HG03442 (cell line): Measurements from ENCODE around the gene MADCAM1.
"Not testable (repeated sequence)": the region's sequence is repeated elsewhere in the genome, so short reads cannot be mapped to it uniquely, and the experiment has no call there.

ENCODE experiments used
- ATAC-seq: cut with Tn5 transposase; IDR thresholded peaks from one replicate; pipeline ENCODE4 v1.9.1; 2021; ENCODE audit warnings: mild to moderate bottlenecking, moderate library complexity; ENCODE audit not compliant: unreplicated experiment

MADCAM1 gene

GRCh38 chr19:465056-465816, 31.1 kb upstream of the MADCAM1 start:
- ATAC-seq: no peak

- no peak for ATAC-seq
Observed at GRCh38 chr19:467554-467953, 28.7 kb upstream of the MADCAM1 start.

GRCh38 chr19:468587-469256, 27.6 kb upstream of the MADCAM1 start:
- ATAC-seq: no peak

GRCh38 chr19:469833-470232, 26.5 kb upstream of the MADCAM1 start:
- ATAC-seq: no peak

- no peak for ATAC-seq
Observed at GRCh38 chr19:470701-471100, 25.6 kb upstream of the MADCAM1 start.

GRCh38 chr19:472005-472858, 24.1 kb upstream of the MADCAM1 start:
- no peak for ATAC-seq

- ATAC-seq: no peak
Observed at GRCh38 chr19:474126-475078, 21.9 kb upstream of the MADCAM1 start.

- no peak for ATAC-seq
Observed at GRCh38 chr19:475360-475759, 20.9 kb upstream of the MADCAM1 start.

GRCh38 chr19:478236-478903, 17.9 kb upstream of the MADCAM1 start:
- ATAC-seq: no peak

GRCh38 chr19:478976-479375, 17.3 kb upstream of the MADCAM1 start:
- ATAC-seq: no peak

- no peak for ATAC-seq
Observed at GRCh38 chr19:480016-480855, 16.1 kb upstream of the MADCAM1 start.

- ATAC-seq: not testable (repeated sequence)
Observed at GRCh38 chr19:481100-481499, 15.2 kb upstream of the MADCAM1 start.

GRCh38 chr19:482186-483041, 13.9 kb upstream of the MADCAM1 start:
- ATAC-seq: no peak

- no peak for ATAC-seq
Observed at GRCh38 chr19:483332-484072, 12.8 kb upstream of the MADCAM1 start.

- ATAC-seq: no peak
Observed at GRCh38 chr19:484494-484893, 11.8 kb upstream of the MADCAM1 start.

- no peak for ATAC-seq
Observed at GRCh38 chr19:485077-485476, 11.2 kb upstream of the MADCAM1 start.

GRCh38 chr19:485583-486236, 10.6 kb upstream of the MADCAM1 start:
- no peak for ATAC-seq
